T-helper 17 cell (primary cell): ENCODE data around the gene ZFAND2A. TPM values are rescaled to one million over a fixed set of nuclear protein-coding genes. Genes with fewer than 3 reads are reported as not detected.
A peak's percentile ranks its signal among the peaks of the same experiment; 100 is the strongest.
"Not testable (repeated sequence)": the region's sequence is repeated elsewhere in the genome, so short reads cannot be mapped to it uniquely, and the experiment has no call there.

ENCODE experiments used
- ATAC-seq: fragments of 150-1000 bp; cut with Tn5 transposase; 2 replicates; pipeline ENCODE4 v1.10.0; 2021; ENCODE audit warnings: mild to moderate bottlenecking, moderate library complexity
- DNase-seq, 3 donors: peaks; one replicate each; pipeline versions ENCODE4 v3.0.0 to v3.0.0-alpha.2; 2020 to 2021
- H3K9me3 ChIP-seq: one replicate; pipeline ENCODE4 v1.7.0; 2013; ENCODE audit warnings: low read length, mild to moderate bottlenecking; ENCODE audit not compliant: control insufficient read depth, poor library complexity, severe bottlenecking
- H3K27ac Mint-ChIP-seq: one replicate; pipeline ENCODE4 v1.8.0; 2022; ENCODE audit warnings: mild to moderate bottlenecking, moderate library complexity, mixed read lengths
- H3K27me3 Mint-ChIP-seq: one replicate; pipeline ENCODE4 v1.8.0; 2022; ENCODE audit warnings: mixed read lengths
- H3K36me3 Mint-ChIP-seq: one replicate; pipeline ENCODE4 v1.8.0; 2022; ENCODE audit warnings: low read depth, mixed read lengths
- H3K4me1 Mint-ChIP-seq: one replicate; pipeline ENCODE4 v1.8.0; 2022; ENCODE audit warnings: mild to moderate bottlenecking, mixed read lengths
- H3K4me3 Mint-ChIP-seq: one replicate; pipeline ENCODE4 v1.8.0; 2022; ENCODE audit warnings: mild to moderate bottlenecking, moderate library complexity, mixed read lengths
- total RNA-seq, 4 donors: library from RNA in 2 of 4; stranded (reverse) in 2 of 4; gene quantifications; one replicate each; pipeline ENCODE4 v1.2.3 and lab custom pipeline; 2022 to 2026

The ZFAND2A gene
- total RNA-seq, 2 donors from 2014 or later = 73.6 to 87.8 TPM

DNA sequence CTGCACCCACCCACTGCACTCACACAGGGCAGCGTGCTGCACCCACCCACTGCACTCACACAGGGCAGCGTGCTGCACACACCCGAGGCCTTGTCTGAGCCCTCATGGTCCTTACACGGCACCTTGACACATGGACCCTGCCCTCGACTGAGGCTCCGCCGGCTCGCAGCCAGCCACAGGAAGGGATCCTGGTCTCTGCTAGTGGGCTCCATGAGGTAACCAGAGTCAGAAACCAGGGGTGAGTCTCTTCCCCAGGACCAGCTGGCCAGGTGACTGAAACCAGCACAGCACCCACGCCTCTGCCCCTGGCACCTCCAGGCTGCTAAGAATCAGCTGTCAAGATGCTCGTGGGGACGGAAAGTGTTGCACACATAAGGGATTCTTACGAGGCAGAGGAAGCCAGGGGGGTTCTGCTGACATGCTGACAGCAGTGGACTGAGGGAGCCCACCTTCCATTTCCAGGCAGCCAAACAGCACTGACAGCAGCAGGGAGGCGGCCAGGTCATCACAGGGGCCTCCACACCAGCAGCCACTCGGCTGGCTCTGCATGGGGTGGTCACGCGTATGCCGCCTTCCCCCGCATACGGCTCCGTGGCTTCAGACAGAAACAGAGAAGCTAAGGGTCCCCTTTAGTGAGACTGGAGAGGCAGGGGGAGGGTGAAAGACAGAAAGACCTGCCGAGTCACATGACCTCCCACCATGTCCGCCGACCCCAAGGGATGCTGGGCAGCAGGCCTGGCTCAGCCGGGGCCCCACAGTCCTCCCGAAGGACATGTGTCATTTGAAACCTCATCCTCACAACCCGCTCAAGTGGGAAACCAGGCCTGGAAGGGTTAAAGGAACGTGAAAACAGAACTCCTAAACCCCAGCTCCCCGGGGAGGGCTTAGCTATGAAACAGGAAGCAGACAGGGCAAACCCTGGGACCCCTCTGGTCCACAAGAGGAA is 37.8 kb downstream of the ZFAND2A start:
- DNase-seq (no peak), ATAC-seq (no peak)
- H3K9me3 ChIP-seq = no peaks in the 10 kb centered on the region
- peaks cover 2% of the 10 kb centered on the region for H3K36me3 Mint-ChIP-seq
- H3K4me1 Mint-ChIP-seq = peaks cover 6% of the 10 kb centered on the region
- H3K4me3 Mint-ChIP-seq = no peak overlapping the region
- no peak overlapping the region for H3K27ac Mint-ChIP-seq
- H3K27me3 Mint-ChIP-seq = no peaks in the 10 kb centered on the region

- H3K27me3 Mint-ChIP-seq = no peaks in the 10 kb centered on the region
- H3K36me3 Mint-ChIP-seq = peaks cover 2% of the 10 kb centered on the region
- DNase-seq (no peak), ATAC-seq (no peak)
- no peak overlapping the region for H3K4me3 Mint-ChIP-seq
- no peaks in the 10 kb centered on the region for H3K9me3 ChIP-seq
- H3K4me1 Mint-ChIP-seq = peaks cover 6% of the 10 kb centered on the region
- no peak overlapping the region for H3K27ac Mint-ChIP-seq
Observed at GRCh38 chr7:1121476-1121875, 38.5 kb downstream of the ZFAND2A start.

GRCh38 chr7:1120791-1121190 is 39.2 kb downstream of the ZFAND2A start:
- H3K27me3 Mint-ChIP-seq = no peaks in the 10 kb centered on the region
- no peaks in the 10 kb centered on the region for H3K9me3 ChIP-seq
- peaks cover 2% of the 10 kb centered on the region for H3K36me3 Mint-ChIP-seq
- no peak overlapping the region for H3K4me3 Mint-ChIP-seq
- DNase-seq (no peak), ATAC-seq (no peak)
- H3K4me1 Mint-ChIP-seq = peaks cover 6% of the 10 kb centered on the region
- H3K27ac Mint-ChIP-seq = no peak overlapping the region

DNA sequence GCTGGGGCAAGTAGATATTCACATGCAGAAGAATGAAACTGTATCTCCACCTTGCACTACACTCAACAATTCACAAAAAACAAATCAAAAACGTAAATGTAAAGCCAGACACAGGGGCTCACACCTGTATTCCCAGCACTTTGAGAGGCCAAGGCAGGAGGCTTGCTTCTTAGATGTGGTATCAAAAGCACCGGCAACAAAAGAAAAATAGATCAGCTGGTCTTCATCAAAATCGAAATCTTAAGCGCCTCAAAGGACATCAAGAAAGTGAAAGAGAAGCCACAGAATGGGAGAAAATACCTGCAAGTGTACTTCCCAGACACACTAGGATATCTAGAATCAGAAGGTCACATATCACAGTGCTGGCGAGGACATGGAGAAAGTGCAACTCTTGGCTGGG is 40.8 kb downstream of the ZFAND2A start:
- Mint-ChIP-seq H3K36me3 (peaks cover 2% of the 10 kb centered on the region), H3K4me3 (no peak overlapping the region), H3K4me1 (peaks cover 10% of the 10 kb centered on the region), H3K27me3 (no peaks in the 10 kb centered on the region), H3K27ac (peak overlapping the region; percentile 27)
- ATAC-seq (no peak), DNase-seq (no peak)
- H3K9me3 ChIP-seq = no peaks in the 10 kb centered on the region

DNA sequence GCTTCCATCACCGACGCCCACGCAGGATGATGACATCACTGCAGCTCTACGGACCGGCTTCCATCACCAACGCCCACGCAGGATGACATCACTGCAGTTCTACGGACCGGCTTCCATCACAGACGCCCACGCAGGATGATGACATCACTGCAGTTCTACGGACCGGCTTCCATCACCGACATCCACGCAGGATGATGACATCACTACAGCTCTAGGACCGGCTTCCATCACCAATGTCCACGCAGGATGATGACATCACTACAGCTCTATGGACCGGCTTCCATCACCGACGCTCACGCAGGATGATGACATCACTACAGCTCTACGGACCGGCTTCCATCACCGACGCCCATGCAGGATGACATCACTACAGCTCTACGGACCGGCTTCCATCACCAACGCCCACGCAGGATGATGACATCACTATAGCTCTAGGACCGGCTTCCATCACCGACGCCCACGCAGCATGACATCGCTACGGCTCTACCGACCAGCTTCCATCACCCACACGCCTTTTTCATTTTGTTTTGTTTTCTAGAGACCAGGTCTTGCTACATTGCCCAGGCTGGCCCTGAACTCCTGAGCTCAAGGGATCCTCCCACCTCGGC is 42.6 kb downstream of the ZFAND2A start:
- no peaks in the 10 kb centered on the region for H3K9me3 ChIP-seq
- DNase-seq (no peak), ATAC-seq (no peak)
- Mint-ChIP-seq H3K36me3 (peaks cover 2% of the 10 kb centered on the region), H3K4me1 (peaks cover 10% of the 10 kb centered on the region), H3K27ac (no peak overlapping the region), H3K27me3 (no peaks in the 10 kb centered on the region), H3K4me3 (no peak overlapping the region)

DNA sequence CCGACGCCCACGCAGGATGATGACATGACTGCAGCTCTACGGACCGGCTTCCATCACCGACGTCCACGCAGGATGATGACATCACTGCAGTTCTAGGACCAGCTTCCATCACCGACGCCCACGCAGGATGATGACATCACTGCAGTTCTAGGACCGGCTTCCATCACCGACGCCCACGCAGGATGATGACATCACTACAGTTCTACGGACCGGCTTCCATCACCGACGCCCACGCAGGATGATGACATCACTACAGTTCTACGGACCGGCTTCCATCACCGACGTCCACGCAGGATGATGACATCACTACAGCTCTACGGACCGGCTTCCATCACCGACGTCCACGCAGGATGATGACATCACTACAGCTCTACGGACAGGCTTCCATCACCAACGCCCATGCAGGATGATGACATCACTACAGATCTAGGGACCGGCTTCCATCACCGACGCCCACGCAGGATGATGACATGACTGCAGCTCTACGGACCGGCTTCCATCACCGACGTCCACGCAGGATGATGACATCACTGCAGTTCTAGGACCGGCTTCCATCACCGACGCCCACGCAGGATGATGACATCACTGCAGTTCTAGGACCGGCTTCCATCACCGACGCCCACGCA is 43.5 kb downstream of the ZFAND2A start:
- not testable (repeated sequence) for H3K27me3 Mint-ChIP-seq, ATAC-seq, H3K4me3 Mint-ChIP-seq, H3K36me3 Mint-ChIP-seq, H3K9me3 ChIP-seq, DNase-seq, H3K27ac Mint-ChIP-seq
- H3K4me1 Mint-ChIP-seq = peaks cover 10% of the 10 kb centered on the region

GRCh38 chr7:1115171-1116045 is 44.6 kb downstream of the ZFAND2A start:
- not testable (repeated sequence) for H3K27ac Mint-ChIP-seq, ATAC-seq, H3K9me3 ChIP-seq, H3K4me3 Mint-ChIP-seq, DNase-seq, H3K36me3 Mint-ChIP-seq, H3K27me3 Mint-ChIP-seq
- H3K4me1 Mint-ChIP-seq = peaks cover 10% of the 10 kb centered on the region

- ATAC-seq (no peak), DNase-seq (no peak)
- Mint-ChIP-seq H3K27ac (no peak overlapping the region), H3K36me3 (peaks cover 2% of the 10 kb centered on the region), H3K4me1 (peaks cover 10% of the 10 kb centered on the region), H3K27me3 (no peaks in the 10 kb centered on the region), H3K4me3 (no peak overlapping the region)
- no peaks in the 10 kb centered on the region for H3K9me3 ChIP-seq
Observed at GRCh38 chr7:1114505-1114904, 45.5 kb downstream of the ZFAND2A start.

DNA sequence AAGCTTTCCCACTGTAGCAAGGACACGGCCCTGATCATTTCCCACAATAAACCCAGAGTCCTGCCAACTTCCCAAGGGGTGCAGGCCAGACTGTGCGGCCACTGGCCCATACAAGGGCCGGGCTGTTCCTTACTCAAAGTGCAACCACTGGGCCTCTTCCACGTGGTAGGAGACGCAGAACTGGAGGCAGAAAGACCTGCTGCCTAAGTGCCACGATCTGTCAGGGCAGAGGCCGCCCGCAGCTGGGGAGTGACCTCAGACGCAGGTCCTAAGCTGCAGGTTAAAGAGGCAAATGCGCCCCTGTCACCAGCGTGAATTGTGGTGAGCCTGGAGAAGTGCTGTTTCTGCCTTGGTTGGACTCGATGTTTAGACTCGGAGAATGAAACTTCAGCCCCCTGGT is 45.9 kb downstream of the ZFAND2A start:
- H3K4me1 Mint-ChIP-seq = peaks cover 8% of the 10 kb centered on the region
- H3K36me3 Mint-ChIP-seq = peaks cover 2% of the 10 kb centered on the region
- no peaks in the 10 kb centered on the region for H3K9me3 ChIP-seq
- H3K4me3 Mint-ChIP-seq = no peak overlapping the region
- no peak for ATAC-seq
- H3K27ac Mint-ChIP-seq = no peak overlapping the region
- DNase-seq = no peak
- H3K27me3 Mint-ChIP-seq = no peaks in the 10 kb centered on the region

DNA sequence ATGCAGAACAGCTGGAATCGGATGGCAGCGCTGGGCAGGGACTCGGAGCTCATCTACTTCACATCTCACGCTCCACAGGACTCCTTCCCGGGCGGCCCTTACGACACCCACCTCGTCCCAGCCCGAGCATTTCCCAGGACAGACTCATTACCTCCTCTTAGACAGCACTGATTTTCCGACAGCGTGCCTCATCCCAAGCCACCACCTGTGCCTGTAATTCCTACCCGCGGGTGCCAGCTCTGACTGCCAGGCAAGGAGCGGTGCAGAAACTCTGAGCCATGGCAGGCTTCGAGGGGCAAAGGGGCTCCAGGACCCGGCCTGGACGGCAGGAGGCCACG is 46.5 kb downstream of the ZFAND2A start:
- no peak for DNase-seq
- Mint-ChIP-seq H3K27me3 (no peaks in the 10 kb centered on the region), H3K27ac (peak overlapping the region; percentile 45), H3K4me3 (no peak overlapping the region), H3K36me3 (peaks cover 2% of the 10 kb centered on the region), H3K4me1 (peaks cover 7% of the 10 kb centered on the region)
- no peak for ATAC-seq
- H3K9me3 ChIP-seq = no peaks in the 10 kb centered on the region

DNA sequence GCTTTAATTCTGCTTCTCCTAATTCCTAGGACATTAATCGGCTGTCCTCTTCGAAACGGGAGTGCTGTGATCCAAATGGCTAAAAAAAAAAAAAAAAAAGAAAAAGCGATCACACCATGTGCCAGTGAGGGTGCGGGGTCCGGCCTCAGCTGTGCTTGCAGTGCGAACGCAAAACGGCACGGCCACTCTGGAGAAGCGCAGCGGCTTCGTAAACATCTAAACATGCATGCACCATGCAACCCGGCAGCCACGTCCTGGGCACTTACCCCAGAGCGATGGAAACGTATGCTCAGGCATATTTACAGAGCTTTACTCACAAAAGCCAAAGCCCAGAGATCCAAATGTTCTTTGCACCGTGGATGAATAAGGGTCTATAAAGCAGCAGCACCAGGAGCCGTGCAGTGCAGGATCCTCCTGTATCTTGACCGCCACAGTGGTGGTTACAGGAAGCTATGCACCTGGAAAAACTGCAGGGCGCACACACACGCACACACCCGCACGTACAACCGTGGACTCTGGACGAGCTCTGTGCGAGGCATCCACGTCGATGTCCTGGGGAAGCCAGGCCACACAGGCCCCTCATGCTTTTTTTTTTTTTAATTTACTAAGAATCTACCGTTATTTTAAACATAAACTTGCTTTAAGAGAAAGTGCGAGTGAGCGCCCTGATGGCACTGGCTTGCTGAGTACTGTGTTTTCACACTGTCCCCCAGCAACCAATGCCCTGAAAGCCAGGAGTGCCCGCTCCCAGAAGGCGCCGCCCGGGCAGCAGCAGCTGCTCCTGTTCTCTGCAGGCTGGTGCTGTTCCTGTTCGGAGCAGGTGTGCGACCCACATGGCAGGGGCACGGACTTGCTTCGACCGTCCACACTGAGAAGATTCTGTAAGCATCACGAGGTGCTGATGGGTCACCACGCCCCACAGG is 47.1 kb downstream of the ZFAND2A start:
- Mint-ChIP-seq H3K27ac (no peak overlapping the region), H3K4me1 (peaks cover 7% of the 10 kb centered on the region), H3K27me3 (no peaks in the 10 kb centered on the region), H3K4me3 (no peak overlapping the region), H3K36me3 (peaks cover 2% of the 10 kb centered on the region)
- ATAC-seq (no peak), DNase-seq (no peak)
- H3K9me3 ChIP-seq = no peaks in the 10 kb centered on the region

- no peaks in the 10 kb centered on the region for H3K9me3 ChIP-seq
- H3K4me3 Mint-ChIP-seq = no peak overlapping the region
- no peaks in the 10 kb centered on the region for H3K27me3 Mint-ChIP-seq
- DNase-seq (no peak), ATAC-seq (no peak)
- peaks cover 6% of the 10 kb centered on the region for H3K4me1 Mint-ChIP-seq
- H3K36me3 Mint-ChIP-seq = no peaks in the 10 kb centered on the region
- H3K27ac Mint-ChIP-seq = no peak overlapping the region
Observed at GRCh38 chr7:1112109-1112508, 47.9 kb downstream of the ZFAND2A start.
